ENCODE results near the gene SLC30A3.

SLC30A3 gene

DNA sequence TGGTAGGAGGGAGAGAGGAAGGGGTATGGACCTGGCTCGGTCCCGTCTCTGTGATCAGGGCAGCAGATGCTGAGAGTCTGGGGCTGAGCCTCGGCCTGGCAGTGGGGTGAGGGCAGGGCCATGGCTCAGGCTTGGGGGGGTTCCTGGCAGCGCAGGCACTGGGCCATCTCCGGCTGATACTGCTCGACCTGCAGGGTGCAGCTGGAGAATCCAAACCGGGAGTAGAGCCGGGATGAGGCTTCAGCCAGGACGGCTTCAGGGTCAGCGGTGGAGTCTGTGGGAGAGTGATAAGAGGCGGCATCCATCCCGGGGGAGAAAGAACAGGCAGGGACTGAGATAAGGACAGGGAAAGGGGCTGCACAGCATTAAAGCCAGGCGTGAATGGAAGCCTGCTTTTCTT is 7.7 kb downstream of the SLC30A3 start:
- Histone ChIP-seq H3K4me3 (ENCODE audit: low read length) (peak overlapping the region; percentile 29), H3K4me1 (ENCODE audit: control insufficient read depth, insufficient read depth, low read length) (peaks cover 16% of the 10 kb centered on the region), H3K36me3 (ENCODE audit: control insufficient read depth, insufficient read depth, low read length, severe bottlenecking) (no peaks in the 10 kb centered on the region), H3K9me3 (ENCODE audit: control insufficient read depth, low read length) (no peaks in the 10 kb centered on the region), H3K9ac (ENCODE audit: low read length) (no peak overlapping the region), H3K27me3 (replicated peaks; ENCODE audit: control insufficient read depth, insufficient read depth, low read length) (peaks cover 24% of the 10 kb centered on the region)
- no peak for DNase-seq (ENCODE audit: low read depth)

DNA sequence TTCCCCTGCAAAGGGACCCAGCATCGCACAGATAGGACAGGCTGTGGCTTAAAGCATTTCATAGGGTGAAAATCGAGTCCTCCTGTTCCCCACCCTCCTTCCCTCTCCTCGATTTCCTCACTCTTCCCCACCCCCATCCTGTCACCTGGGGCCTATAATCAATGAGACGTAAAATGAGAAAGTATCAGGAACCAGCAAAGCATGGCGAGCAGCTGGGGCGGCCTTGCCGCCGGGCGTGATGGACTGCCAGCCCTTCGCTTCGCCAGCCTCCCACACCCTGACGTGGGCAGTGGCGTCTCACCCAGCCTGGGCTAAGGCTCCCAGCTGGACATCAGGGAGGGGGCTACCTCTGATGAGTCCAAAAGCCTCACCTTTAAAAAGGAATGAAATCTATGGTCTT is 11.1 kb downstream of the SLC30A3 start:
- Histone ChIP-seq H3K9me3 (ENCODE audit: control insufficient read depth, low read length) (no peaks in the 10 kb centered on the region), H3K4me3 (ENCODE audit: low read length) (no peak overlapping the region), H3K36me3 (ENCODE audit: control insufficient read depth, insufficient read depth, low read length, severe bottlenecking) (no peaks in the 10 kb centered on the region), H3K27me3 (replicated peaks; ENCODE audit: control insufficient read depth, insufficient read depth, low read length) (peaks cover 27% of the 10 kb centered on the region), H3K4me1 (ENCODE audit: control insufficient read depth, insufficient read depth, low read length) (peaks cover 16% of the 10 kb centered on the region), H3K9ac (ENCODE audit: low read length) (no peak overlapping the region)
- DNase-seq (ENCODE audit: low read depth) = no peak

DNA sequence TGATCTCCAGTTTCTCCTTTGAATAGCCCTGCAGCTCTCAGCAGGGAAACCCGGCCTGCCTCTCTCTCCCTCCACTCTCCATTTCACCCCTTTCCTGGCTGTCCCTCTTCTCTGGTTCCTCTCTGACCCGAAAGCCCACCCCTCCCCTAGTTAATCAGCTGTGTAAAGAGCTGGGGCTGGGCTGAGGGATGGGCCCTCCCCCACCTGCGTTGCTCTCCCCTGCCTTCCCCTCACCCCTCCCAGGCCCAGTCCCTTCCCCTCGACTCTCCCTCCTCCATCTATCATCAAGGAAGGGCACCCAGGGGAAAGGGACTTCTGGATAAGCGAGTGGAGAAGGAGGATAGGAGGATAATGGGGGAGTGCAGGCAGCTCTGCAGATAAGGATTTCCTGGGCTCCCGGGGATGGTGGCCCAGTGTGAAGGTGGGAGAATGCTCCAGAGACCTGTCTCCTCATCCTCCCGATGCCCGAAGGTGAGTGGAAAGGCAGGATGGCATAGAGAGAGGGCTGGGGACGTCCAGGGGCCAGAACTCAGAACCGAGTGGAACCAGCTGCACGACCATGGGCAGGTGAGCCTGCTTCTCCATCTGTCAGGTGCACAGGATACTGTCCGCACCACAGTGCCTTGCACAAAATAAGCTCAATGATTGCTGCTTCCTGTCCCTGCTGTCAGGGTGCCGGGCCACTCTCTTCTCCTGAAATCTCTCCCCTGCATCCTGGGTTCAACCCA is 12.0 kb downstream of the SLC30A3 start:
- H3K36me3 ChIP-seq (ENCODE audit: control insufficient read depth, insufficient read depth, low read length, severe bottlenecking) = no peaks in the 10 kb centered on the region
- H3K9ac ChIP-seq (ENCODE audit: low read length) = no peak overlapping the region
- H3K27me3 ChIP-seq (replicated peaks; ENCODE audit: control insufficient read depth, insufficient read depth, low read length) = peaks cover 27% of the 10 kb centered on the region
- peaks cover 12% of the 10 kb centered on the region for H3K4me1 ChIP-seq (ENCODE audit: control insufficient read depth, insufficient read depth, low read length)
- DNase-seq (ENCODE audit: low read depth) = no peak
- H3K9me3 ChIP-seq (ENCODE audit: control insufficient read depth, low read length) = no peaks in the 10 kb centered on the region
- no peak overlapping the region for H3K4me3 ChIP-seq (ENCODE audit: low read length)

DNA sequence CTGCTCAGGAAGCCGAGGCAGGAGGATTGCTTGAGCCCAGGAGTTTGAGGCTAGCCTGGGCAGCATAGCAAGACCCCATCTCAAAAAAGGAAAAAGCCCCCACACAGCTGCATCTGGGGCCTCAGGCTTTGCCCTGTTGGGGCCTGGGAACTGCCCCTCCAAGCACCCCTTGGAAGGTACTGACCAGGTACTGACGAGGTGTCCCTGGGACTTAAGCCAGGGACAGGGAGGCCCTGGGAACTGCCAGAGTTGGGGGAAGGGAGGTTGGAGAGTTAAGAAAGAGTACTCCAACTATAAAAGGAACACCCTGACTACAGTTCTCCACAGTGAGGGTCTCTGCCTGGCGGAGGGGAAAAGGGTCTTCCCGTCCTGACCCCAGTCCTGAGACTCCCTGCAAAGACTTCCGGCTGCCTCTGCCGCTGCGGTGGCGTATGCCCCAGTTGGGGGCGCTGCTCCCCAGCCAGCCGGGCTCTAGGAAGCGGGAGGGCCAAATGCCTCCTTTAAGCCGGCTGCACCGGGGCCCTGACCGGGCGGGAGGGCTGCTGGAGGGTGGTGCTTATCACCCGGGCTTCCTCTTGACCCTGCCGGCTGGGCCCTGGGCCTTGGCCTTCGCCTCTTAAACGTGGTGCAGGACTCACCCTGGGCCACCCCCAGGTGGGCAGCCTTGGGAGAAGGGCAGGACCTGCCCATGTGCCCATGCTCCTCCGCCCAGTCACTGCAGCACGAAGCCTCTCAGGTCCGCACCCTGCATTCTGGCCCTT is 12.8 kb downstream of the SLC30A3 start:
- no peak for DNase-seq (ENCODE audit: low read depth)
- no peak overlapping the region for H3K4me3 ChIP-seq (ENCODE audit: low read length)

DNA sequence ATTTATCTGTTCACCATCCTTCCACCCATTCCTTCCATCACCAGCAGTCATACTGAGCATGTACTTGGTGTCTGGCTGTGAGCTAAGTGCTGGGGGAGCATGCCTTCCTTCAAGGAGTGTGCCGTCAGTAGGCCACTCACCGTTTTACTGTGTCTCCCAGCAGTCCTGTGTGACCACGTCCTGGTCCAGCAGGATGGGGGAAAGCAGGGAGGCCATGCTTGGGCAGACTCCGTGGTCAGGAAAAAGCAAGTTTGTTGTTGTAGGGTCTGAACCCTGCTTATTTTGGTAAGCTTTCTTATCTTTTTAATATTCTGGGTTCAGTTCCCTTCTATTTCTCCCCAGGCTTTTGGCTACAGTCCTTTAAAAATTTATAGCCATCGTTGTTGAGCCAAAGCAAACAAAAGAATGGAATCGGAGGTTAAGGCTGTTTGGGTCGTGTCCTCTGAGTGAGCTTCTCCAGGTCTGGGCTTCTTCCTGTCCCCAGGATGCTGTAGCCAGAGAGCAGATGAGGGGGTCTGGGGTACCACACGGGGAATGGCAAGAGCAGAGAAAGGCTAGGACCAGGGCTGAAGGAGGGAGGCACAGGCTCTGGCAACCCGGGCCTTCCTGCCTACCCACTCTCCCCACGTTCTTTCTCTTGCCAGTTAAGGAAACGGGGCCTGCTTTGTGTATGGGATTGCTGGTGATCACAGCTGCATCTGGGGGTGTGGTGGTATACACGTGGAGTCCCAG is 13.5 kb downstream of the SLC30A3 start:
- peaks cover 27% of the 10 kb centered on the region for H3K27me3 ChIP-seq (replicated peaks; ENCODE audit: control insufficient read depth, insufficient read depth, low read length)
- H3K9me3 ChIP-seq (ENCODE audit: control insufficient read depth, low read length) = no peaks in the 10 kb centered on the region
- peaks cover 3% of the 10 kb centered on the region for H3K36me3 ChIP-seq (ENCODE audit: control insufficient read depth, insufficient read depth, low read length, severe bottlenecking)
- no peaks in the 10 kb centered on the region for H3K4me1 ChIP-seq (ENCODE audit: control insufficient read depth, insufficient read depth, low read length)
- no peak for DNase-seq (ENCODE audit: low read depth)
- no peak overlapping the region for H3K4me3 ChIP-seq (ENCODE audit: low read length)
- H3K9ac ChIP-seq (ENCODE audit: low read length) = no peak overlapping the region

More for the DNA sequence above, 12.8 kb downstream of the SLC30A3 start:
- Histone ChIP-seq H3K4me1 (ENCODE audit: control insufficient read depth, insufficient read depth, low read length) (peaks cover 5% of the 10 kb centered on the region), H3K27me3 (replicated peaks; ENCODE audit: control insufficient read depth, insufficient read depth, low read length) (peaks cover 27% of the 10 kb centered on the region), H3K9ac (ENCODE audit: low read length) (no peak overlapping the region), H3K9me3 (ENCODE audit: control insufficient read depth, low read length) (no peaks in the 10 kb centered on the region), H3K36me3 (ENCODE audit: control insufficient read depth, insufficient read depth, low read length, severe bottlenecking) (no peaks in the 10 kb centered on the region)

DNA sequence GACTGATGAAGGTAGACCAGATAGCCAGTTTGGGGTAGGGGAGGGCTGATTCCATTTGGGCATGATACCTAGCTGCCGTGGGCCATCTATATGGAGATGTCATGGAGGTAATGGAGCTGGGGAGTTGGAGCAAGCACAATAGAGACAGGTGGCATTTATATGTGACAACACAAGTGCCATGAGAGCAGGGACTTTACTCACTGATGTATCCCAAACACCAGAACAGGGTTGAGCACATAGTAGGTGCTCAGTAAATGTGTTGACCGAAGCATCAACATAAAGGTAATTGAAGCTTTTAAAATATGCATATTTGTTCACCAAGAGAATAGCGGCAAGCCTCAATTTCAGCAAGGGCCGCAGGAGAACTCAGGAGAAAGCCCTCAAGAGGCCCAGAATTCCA is 15.0 kb downstream of the SLC30A3 start:
- Histone ChIP-seq H3K4me3 (ENCODE audit: low read length) (no peak overlapping the region), H3K4me1 (ENCODE audit: control insufficient read depth, insufficient read depth, low read length) (no peaks in the 10 kb centered on the region), H3K27me3 (replicated peaks; ENCODE audit: control insufficient read depth, insufficient read depth, low read length) (peaks cover 27% of the 10 kb centered on the region), H3K36me3 (ENCODE audit: control insufficient read depth, insufficient read depth, low read length, severe bottlenecking) (peaks cover 17% of the 10 kb centered on the region), H3K9me3 (ENCODE audit: control insufficient read depth, low read length) (no peaks in the 10 kb centered on the region), H3K9ac (ENCODE audit: low read length) (no peak overlapping the region)
- DNase-seq (ENCODE audit: low read depth) = no peak

DNA sequence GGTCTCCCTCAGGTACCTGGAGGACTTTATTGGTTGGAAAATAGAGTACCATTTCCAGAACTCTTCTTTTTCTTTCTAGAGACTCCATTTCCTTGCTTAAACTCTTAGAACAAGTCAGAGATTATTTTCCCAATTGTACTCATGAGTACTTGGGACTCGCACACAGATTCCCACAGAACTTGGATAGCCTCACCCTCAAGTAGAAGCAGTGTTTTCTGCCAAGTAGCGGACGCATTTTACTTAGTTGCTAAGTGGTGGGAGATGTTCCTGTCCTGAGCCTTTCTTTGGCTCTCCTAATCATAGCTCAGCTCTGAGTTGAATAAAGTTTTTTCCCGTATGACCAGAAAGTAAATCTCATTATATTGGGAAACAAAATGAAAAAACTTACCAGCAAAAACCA is 17.2 kb downstream of the SLC30A3 start:
- Histone ChIP-seq H3K4me1 (ENCODE audit: control insufficient read depth, insufficient read depth, low read length) (no peaks in the 10 kb centered on the region), H3K9ac (ENCODE audit: low read length) (no peak overlapping the region), H3K9me3 (ENCODE audit: control insufficient read depth, low read length) (no peaks in the 10 kb centered on the region), H3K36me3 (ENCODE audit: control insufficient read depth, insufficient read depth, low read length, severe bottlenecking) (peaks cover 40% of the 10 kb centered on the region), H3K4me3 (ENCODE audit: low read length) (no peak overlapping the region), H3K27me3 (replicated peaks; ENCODE audit: control insufficient read depth, insufficient read depth, low read length) (peaks cover 15% of the 10 kb centered on the region)
- no peak for DNase-seq (ENCODE audit: low read depth)

DNA sequence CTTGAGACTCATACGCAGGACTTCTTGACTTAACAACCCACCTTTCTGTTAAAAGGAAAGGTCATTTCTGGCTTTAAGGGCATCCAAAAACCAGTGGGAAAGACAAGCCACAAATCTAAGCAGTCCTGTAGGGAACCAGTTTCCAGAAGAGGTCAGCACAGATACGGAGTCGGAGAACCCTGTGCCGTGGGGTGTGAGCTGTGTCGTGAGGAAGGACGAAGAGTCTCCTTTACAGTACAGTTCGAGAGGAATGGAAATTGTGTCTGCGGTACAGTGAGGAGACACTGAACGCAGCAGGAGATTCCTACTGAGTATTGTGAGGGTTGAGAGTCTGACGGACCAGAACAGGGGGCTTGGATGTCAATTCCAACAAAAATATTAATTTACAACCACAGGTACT is 17.7 kb downstream of the SLC30A3 start:
- Histone ChIP-seq H3K9ac (ENCODE audit: low read length) (no peak overlapping the region), H3K4me1 (ENCODE audit: control insufficient read depth, insufficient read depth, low read length) (no peaks in the 10 kb centered on the region), H3K9me3 (ENCODE audit: control insufficient read depth, low read length) (no peaks in the 10 kb centered on the region), H3K36me3 (ENCODE audit: control insufficient read depth, insufficient read depth, low read length, severe bottlenecking) (peaks cover 45% of the 10 kb centered on the region), H3K27me3 (replicated peaks; ENCODE audit: control insufficient read depth, insufficient read depth, low read length) (peaks cover 10% of the 10 kb centered on the region), H3K4me3 (ENCODE audit: low read length) (no peak overlapping the region)
- no peak for DNase-seq (ENCODE audit: low read depth)

DNA sequence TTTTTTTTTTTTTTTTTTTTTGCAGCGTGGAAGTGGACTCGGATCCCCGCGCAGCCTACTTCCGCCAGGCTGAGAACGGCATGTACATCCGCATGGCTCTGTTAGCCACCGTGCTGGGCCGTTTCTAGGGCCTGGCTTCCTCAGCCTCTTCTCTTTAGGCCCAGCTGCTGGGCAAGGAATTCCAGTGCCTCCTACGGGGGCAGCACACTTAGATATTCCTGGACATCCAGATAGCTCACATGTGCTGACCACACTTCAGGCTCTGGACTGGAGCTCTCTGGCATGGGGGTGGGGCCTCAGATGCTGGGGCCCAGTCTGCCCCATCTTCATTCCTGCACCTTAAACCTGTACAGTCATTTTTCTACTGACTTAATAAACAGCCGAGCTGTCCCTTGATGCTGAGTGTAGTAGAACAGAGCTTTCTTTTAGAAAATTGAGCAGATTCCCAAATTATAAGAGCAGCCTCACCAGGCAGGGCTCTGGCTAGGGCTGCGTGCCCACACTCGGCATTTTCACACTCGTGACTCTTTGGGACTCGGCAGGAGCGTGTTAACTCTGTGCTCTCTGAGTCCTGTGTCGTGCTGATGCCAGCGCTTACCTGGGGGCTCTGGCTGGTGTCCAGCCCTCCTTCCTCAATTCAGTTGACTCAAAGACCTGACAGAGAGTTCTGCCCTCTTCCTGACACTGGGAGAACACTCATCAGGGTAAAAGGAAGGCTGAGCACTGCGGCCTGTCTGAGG is 19.3 kb downstream of the SLC30A3 start:
- Histone ChIP-seq H3K27me3 (replicated peaks; ENCODE audit: control insufficient read depth, insufficient read depth, low read length) (peaks cover 7% of the 10 kb centered on the region), H3K4me1 (ENCODE audit: control insufficient read depth, insufficient read depth, low read length) (no peaks in the 10 kb centered on the region), H3K36me3 (ENCODE audit: control insufficient read depth, insufficient read depth, low read length, severe bottlenecking) (peaks cover 60% of the 10 kb centered on the region), H3K4me3 (ENCODE audit: low read length) (no peak overlapping the region), H3K9ac (ENCODE audit: low read length) (no peak overlapping the region), H3K9me3 (ENCODE audit: control insufficient read depth, low read length) (no peaks in the 10 kb centered on the region)
- DNase-seq (ENCODE audit: low read depth) = no peak

DNA sequence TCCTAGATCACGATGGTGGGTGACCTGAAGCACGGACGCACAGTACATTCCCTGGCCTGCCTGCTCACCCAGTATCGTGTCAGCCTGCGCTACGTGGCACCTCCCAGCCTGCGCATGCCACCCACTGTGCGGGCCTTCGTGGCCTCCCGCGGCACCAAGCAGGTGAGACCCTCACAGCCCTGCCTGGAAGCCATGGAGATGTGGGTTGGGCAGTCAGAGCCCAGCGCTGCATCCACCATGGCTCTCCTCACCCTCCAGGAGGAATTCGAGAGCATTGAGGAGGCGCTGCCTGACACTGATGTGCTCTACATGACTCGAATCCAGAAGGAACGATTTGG is 20.3 kb downstream of the SLC30A3 start:
- H3K36me3 ChIP-seq (ENCODE audit: control insufficient read depth, insufficient read depth, low read length, severe bottlenecking) = peaks cover 69% of the 10 kb centered on the region
- no peak for DNase-seq (ENCODE audit: low read depth)
- no peak overlapping the region for H3K4me3 ChIP-seq (ENCODE audit: low read length)

More for the DNA sequence above, 20.3 kb downstream of the SLC30A3 start:
- no peaks in the 10 kb centered on the region for H3K9me3 ChIP-seq (ENCODE audit: control insufficient read depth, low read length)
- H3K4me1 ChIP-seq (ENCODE audit: control insufficient read depth, insufficient read depth, low read length) = no peaks in the 10 kb centered on the region
- H3K9ac ChIP-seq (ENCODE audit: low read length) = no peak overlapping the region
- H3K27me3 ChIP-seq (replicated peaks; ENCODE audit: control insufficient read depth, insufficient read depth, low read length) = no peaks in the 10 kb centered on the region

Measured in adipocyte (in vitro differentiated cells).